Loucy (cell line): Measurements from ENCODE around the gene SEMA3F.

Experiments used
- EZH2phosphoT487 ChIP-seq: fragments of 200-600 bp; IDR thresholded peaks from 2 replicates; pipeline ENCODE4 v1.6.1; 2018; ENCODE audit warnings: antibody characterized with exemption, mild to moderate bottlenecking, moderate library complexity, borderline replicate concordance
- TF ChIP-seq, protein P1 (sequence below): fragments of 200-600 bp; sonication (generic); conservative IDR thresholded peaks from 2 replicates; pipeline ENCODE4 v1.5.1; 2014; ENCODE audit warnings: mild to moderate bottlenecking, antibody characterized with exemption, low read length

DNA sequence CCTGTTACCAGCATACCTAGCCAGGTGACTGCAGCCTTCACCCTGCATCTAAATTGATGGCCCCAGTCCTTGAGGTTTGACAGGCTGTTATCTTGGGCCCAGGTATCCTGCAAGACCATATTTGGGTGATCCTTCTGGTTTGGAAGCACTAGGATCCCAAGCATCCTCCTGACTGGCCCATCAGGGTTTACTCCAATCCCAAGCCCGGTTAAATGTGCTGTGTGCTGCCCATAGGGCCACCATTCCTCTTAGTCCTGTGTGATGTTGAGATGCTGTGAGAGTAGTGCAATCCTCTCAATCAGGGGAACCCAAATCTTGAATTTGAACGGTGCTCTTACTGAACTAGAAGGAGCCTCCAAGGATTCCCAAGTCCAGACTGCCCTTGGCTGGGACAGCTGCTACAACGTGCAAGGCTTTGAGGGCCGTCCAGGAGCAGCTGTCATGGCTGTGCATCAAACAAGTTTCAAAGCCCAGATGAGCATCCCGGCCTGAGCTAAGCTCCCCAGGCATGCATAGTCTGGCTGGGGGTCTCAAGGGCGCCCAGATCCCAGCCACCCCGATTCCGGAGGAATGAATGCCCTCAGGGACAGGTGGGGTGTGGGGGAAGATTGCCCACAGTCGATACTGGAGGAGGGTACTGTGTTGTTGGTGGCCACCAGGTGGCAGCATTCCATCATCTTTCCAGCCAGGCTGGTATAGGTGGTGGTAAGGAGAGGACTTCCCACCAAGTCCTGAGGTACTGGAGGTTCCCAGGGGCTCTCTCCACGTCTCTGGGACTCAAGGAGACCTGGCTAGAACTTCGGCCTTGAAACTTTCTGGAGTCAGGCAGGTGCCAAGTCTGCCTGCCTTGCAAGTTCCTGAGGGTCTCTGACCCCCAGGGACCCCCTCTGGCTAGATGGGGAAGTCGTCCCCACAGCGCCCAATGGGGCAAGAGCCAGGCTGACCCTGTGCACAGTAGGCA lies 33.8 kb upstream of the SEMA3F start:
- TF ChIP-seq, protein P1, sequence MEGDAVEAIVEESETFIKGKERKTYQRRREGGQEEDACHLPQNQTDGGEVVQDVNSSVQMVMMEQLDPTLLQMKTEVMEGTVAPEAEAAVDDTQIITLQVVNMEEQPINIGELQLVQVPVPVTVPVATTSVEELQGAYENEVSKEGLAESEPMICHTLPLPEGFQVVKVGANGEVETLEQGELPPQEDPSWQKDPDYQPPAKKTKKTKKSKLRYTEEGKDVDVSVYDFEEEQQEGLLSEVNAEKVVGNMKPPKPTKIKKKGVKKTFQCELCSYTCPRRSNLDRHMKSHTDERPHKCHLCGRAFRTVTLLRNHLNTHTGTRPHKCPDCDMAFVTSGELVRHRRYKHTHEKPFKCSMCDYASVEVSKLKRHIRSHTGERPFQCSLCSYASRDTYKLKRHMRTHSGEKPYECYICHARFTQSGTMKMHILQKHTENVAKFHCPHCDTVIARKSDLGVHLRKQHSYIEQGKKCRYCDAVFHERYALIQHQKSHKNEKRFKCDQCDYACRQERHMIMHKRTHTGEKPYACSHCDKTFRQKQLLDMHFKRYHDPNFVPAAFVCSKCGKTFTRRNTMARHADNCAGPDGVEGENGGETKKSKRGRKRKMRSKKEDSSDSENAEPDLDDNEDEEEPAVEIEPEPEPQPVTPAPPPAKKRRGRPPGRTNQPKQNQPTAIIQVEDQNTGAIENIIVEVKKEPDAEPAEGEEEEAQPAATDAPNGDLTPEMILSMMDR = peak; percentile 89
- TF ChIP-seq EZH2phosphoT487 = no peak
